SK-N-MC (cell line): ENCODE results near the gene ESPNL.
"Not testable (repeated sequence)": the region's sequence is repeated elsewhere in the genome, so short reads cannot be mapped to it uniquely, and the experiment has no call there.

ENCODE experiments used
- DNase-seq: peaks from one replicate; pipeline ENCODE4 v3.0.0-alpha.2; 2011; ENCODE audit warnings: low read depth, low spot score
- H3K27ac ChIP-seq: fragments of 200-600 bp; sonication (generic); 2 replicates; pipeline ENCODE4 v1.5.1; 2016; ENCODE audit warnings: mixed run types
- H3K36me3 ChIP-seq: fragments of 200-600 bp; sonication (generic); 2 replicates; pipeline ENCODE4 v1.6.1; 2017; ENCODE audit warnings: antibody characterized with exemption, low read length, mixed read lengths; ENCODE audit not compliant: insufficient read depth
- H3K4me3 ChIP-seq: fragments of 200-600 bp; sonication (generic); 2 replicates; pipeline ENCODE4 v1.5.1; 2016
- H3K9ac ChIP-seq: fragments of 200-600 bp; sonication (generic); 2 replicates; pipeline ENCODE4 v1.8.0; 2017; ENCODE audit warnings: mixed run types, mixed read lengths; ENCODE audit not compliant: insufficient read length
- H3K9me3 ChIP-seq: fragments of 200-600 bp; sonication (generic); 2 replicates; pipeline ENCODE4 v1.6.1; 2017; ENCODE audit warnings: low read depth, mild to moderate bottlenecking, antibody characterized with exemption, low read length, moderate library complexity, mixed read lengths
- EZH2 ChIP-seq: fragments of 200-600 bp; sonication (generic); IDR thresholded peaks from one replicate; pipeline ENCODE4 v1.6.1; 2017; ENCODE audit warnings: antibody characterized with exemption
- FOXP2 ChIP-seq: optimal IDR thresholded peaks from 2 replicates; pipeline ENCODE3; 2011; ENCODE audit warnings: mild to moderate bottlenecking, moderate library complexity; ENCODE audit not compliant: insufficient read depth; ENCODE audit errors: extremely low read length, control extremely low read depth
- POLR2AphosphoS5 ChIP-seq: IDR thresholded peaks from 2 replicates; pipeline ENCODE4 v1.6.1; 2012; ENCODE audit warnings: mild to moderate bottlenecking, low read depth, low read length, borderline replicate concordance

The ESPNL gene

DNA sequence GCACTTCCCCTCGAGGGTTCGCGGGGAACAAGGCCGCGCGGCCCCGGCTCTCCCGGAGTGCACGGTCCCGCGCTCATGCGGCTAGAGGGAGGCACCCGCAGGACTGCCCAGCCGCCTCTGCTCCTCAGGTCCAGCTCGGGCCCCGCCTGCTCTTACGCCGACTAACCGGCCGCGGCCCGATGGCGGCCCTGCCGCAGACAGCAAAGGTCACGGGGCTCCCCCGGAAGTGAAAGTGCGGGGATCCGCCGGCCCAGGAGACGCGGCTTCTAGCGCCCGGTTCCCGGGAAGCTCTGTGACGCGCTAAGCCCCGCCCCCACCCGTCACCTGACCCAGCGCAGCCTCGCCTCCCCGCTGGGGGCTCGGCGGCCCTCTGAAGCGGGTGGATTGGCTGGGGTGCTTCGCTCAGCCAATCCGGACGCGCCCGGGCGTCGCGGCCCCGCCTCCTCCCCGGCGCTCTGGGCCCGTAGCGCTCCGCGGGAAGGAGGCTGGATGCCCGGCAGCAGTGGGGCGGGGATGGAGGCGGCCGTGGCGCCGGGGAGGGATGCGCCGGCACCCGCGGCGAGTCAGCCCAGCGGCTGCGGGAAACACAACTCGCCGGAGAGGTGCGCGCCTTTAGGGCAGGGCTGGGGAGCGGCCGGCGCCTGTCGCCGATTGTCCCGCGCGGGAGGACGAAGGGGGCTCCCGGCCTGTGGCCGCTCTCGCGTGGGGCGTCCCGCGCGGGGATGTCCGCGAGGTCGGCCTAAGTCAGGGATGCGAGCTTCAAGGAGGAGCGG is 39.4 kb upstream of the ESPNL start, which contains the start of gene SCLY:
SCLY (plus strand) TSS at position 460 of the 773 bp plus-strand sequence; CDS start at position 514, 54 bp downstream.
- Histone ChIP-seq H3K27ac (peak within 1 kb of the TSS; percentile 84), H3K36me3 (peaks cover 18% of the 10 kb centered on the region), H3K9me3 (no peaks in the 10 kb centered on the region), H3K9ac (peak within 1 kb of the TSS; percentile 98), H3K4me3 (peak within 1 kb of the TSS; percentile 96)
- peak; percentile 34 for DNase-seq
- TF ChIP-seq FOXP2 (peak; percentile 37), EZH2 (no peak), POLR2AphosphoS5 (peak; percentile 87)

- Histone ChIP-seq H3K4me3 (peak overlapping the region; percentile 96), H3K27ac (no peak overlapping the region), H3K9me3 (no peaks in the 10 kb centered on the region), H3K9ac (peak overlapping the region; percentile 67), H3K36me3 (peaks cover 26% of the 10 kb centered on the region)
- no peak for DNase-seq
- TF ChIP-seq POLR2AphosphoS5 (no peak), FOXP2 (no peak), EZH2 (no peak)
Measured at GRCh38 chr2:238061315-238062202, 38.6 kb upstream of the ESPNL start.

- Histone ChIP-seq H3K4me3 (no peak overlapping the region), H3K9ac (no peak overlapping the region), H3K9me3 (no peaks in the 10 kb centered on the region), H3K36me3 (peaks cover 46% of the 10 kb centered on the region), H3K27ac (no peak overlapping the region)
- DNase-seq, result no peak
- no peak for TF ChIP-seq FOXP2
- TF ChIP-seq POLR2AphosphoS5, result no peak
- no peak for TF ChIP-seq EZH2
Measured at GRCh38 chr2:238063414-238064189, 36.5 kb upstream of the ESPNL start.

- no peak overlapping the region for H3K27ac ChIP-seq
- TF ChIP-seq POLR2AphosphoS5 (no peak), EZH2 (no peak), FOXP2 (no peak)
- H3K9me3 ChIP-seq, result no peaks in the 10 kb centered on the region
- no peak for DNase-seq
- H3K4me3 ChIP-seq, result no peak overlapping the region
- H3K36me3 ChIP-seq, result peaks cover 53% of the 10 kb centered on the region
- no peak overlapping the region for H3K9ac ChIP-seq
Measured at GRCh38 chr2:238064376-238064775, 35.8 kb upstream of the ESPNL start.

DNA sequence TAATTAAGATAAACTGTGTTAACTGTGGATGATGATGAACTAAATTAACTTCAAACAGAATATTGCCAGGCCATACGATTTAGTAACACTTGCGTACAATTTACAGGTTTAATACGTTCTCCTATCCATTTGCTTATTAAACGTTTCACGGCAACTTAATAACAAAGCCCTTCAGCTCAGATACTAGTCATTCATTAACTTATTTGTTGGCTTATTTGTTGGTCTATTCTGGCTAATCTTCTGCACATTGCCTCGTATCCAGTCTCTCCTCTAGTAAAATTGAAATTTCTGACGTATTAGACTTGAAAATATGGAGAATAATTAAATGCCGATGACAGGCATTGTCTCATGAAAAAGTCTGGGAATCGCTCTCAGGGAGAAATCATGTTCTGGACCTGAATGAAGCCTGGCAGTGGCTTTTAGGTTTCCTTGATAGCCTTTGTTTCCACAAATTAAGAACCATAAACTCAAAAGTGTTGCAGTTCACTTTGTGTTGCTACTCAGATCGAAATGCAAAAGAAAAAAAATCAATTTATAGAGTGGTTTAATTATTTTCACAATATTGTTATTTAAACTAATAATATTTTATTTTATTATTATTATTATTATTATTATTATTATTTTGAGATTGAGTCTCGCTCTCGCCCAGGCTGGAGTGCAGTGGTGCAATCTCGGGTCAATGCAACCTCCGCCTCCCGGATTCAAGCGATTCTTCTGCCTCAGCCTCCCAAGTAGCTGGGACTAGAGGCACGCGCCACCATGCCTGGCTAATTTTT is 34.9 kb upstream of the ESPNL start:
- H3K9me3 ChIP-seq, result no peaks in the 10 kb centered on the region
- peaks cover 62% of the 10 kb centered on the region for H3K36me3 ChIP-seq
- no peak overlapping the region for H3K27ac ChIP-seq
- TF ChIP-seq EZH2, result no peak
- no peak for TF ChIP-seq POLR2AphosphoS5
- no peak for TF ChIP-seq FOXP2
- no peak for DNase-seq
- H3K4me3 ChIP-seq, result no peak overlapping the region
- no peak overlapping the region for H3K9ac ChIP-seq

DNA sequence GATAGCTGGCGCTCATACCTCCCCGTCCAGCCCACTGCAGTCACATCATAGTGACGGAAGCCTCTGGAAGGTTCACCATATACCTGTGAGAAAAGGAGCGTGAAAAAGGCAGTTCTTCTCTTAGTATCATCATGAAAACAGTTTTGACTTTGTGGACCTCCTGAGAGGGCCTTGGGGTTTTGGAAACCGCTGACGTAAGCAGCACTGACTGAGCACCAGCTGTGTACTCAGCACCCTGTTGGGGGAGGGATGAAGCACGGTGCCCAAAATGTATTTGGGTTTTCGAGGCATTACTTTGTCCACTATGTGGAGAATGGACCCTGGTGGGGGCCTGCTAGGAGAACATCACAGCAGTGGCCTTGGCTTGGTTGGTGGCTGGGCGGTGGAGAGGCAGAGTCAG is 33.9 kb upstream of the ESPNL start:
- no peak for TF ChIP-seq FOXP2
- TF ChIP-seq EZH2, result no peak
- TF ChIP-seq POLR2AphosphoS5, result no peak
- H3K9me3 ChIP-seq, result no peaks in the 10 kb centered on the region
- peaks cover 71% of the 10 kb centered on the region for H3K36me3 ChIP-seq

GRCh38 chr2:238066718-238067117 is 33.4 kb upstream of the ESPNL start:
- H3K36me3 ChIP-seq, result peaks cover 76% of the 10 kb centered on the region
- DNase-seq, H3K4me3 ChIP-seq: not testable (repeated sequence)

More for the DNA sequence above, 33.9 kb upstream of the ESPNL start:
- Histone ChIP-seq H3K27ac (no peak overlapping the region), H3K9ac (no peak overlapping the region), H3K4me3 (no peak overlapping the region)
- no peak for DNase-seq

DNA sequence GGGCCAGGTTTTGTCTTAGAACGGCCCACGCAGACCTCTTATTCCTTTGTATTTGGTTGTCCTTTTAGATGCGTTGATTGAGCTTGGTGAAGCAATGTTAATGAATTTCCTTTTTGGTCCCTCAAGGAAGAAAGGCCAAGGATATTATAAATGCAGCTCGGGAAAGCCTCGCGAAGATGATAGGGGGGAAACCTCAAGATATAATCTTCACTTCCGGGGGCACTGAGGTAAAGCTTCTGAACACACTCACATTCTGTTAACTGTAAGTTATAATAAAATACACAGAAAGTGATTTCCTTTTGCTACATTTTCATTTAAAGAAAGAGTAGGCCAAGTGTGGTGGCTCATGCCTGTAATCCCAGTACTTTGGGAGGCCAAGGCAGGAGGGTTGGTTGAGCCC is 32.2 kb upstream of the ESPNL start:
- TF ChIP-seq POLR2AphosphoS5, result no peak
- no peak for TF ChIP-seq FOXP2
- no peak for TF ChIP-seq EZH2
- no peak for DNase-seq
- Histone ChIP-seq H3K4me3 (no peak overlapping the region), H3K9ac (no peak overlapping the region), H3K9me3 (0 out of 2 replicates have a peak, but pooled peaks cover 7% of the 10 kb centered on the region), H3K36me3 (peaks cover 88% of the 10 kb centered on the region), H3K27ac (no peak overlapping the region)

More at GRCh38 chr2:238066718-238067117, 33.4 kb upstream of the ESPNL start:
- not testable (repeated sequence) for H3K9me3 ChIP-seq, H3K27ac ChIP-seq, H3K9ac ChIP-seq
